Natural killer cell (primary cell): ENCODE results near the gene FAM53B. TPM values are rescaled to one million over a fixed set of nuclear protein-coding genes. Genes with fewer than 3 reads are reported as not detected.

Experiments used
- ATAC-seq, 3 donors: fragments of 150-1000 bp in 2 of 3; fragments of 200-7000 bp in 1 of 3; cut with Tn5 transposase; 1 replicate in 1 of 3; 2 replicates in 2 of 3; pipeline ENCODE4 v1.10.0; 2021; ENCODE audit warnings: mild to moderate bottlenecking in 2 of 3, moderate library complexity in 2 of 3
- DNase-seq, 2 donors: peaks; one replicate each; pipeline versions ENCODE4 v3.0.0 to v3.0.0-alpha.2; 2013 to 2021; ENCODE audit warnings: mixed read lengths in 1 of 2
- H3K27ac ChIP-seq: one replicate; pipeline ENCODE4 v1.5.1; 2013; ENCODE audit warnings: mild to moderate bottlenecking, low read length
- H3K27me3 ChIP-seq: one replicate; pipeline ENCODE4 v1.6.1; 2013; ENCODE audit warnings: low read length; ENCODE audit not compliant: control insufficient read depth, insufficient read depth
- H3K36me3 ChIP-seq: one replicate; pipeline ENCODE4 v1.6.1; 2013; ENCODE audit warnings: low read length; ENCODE audit not compliant: control insufficient read depth, insufficient read depth
- H3K4me1 ChIP-seq: one replicate; pipeline ENCODE4 v1.6.1; 2013; ENCODE audit warnings: low read length; ENCODE audit not compliant: control insufficient read depth, insufficient read depth
- H3K4me3 ChIP-seq: one replicate; pipeline ENCODE4 v1.5.1; 2013; ENCODE audit warnings: low read length
- H3K9me3 ChIP-seq: one replicate; pipeline ENCODE4 v1.6.1; 2013; ENCODE audit warnings: low read length; ENCODE audit not compliant: control insufficient read depth, insufficient read depth
- H3K27ac Mint-ChIP-seq, 2 donors: one replicate each; pipeline ENCODE4 v1.8.0; 2022; ENCODE audit warnings: mild to moderate bottlenecking in 2 of 2, mixed read lengths in 2 of 2, moderate library complexity in 1 of 2
- H3K27me3 Mint-ChIP-seq, 2 donors: one replicate each; pipeline ENCODE4 v1.8.0; 2022; ENCODE audit warnings: low read depth in 2 of 2, mixed read lengths in 2 of 2
- H3K36me3 Mint-ChIP-seq: one replicate; pipeline ENCODE4 v1.8.0; 2022; ENCODE audit warnings: mixed read lengths
- H3K4me1 Mint-ChIP-seq, 2 donors: one replicate each; pipeline ENCODE4 v1.8.0; 2022; ENCODE audit warnings: mixed read lengths in 2 of 2
- H3K4me3 Mint-ChIP-seq: one replicate; pipeline ENCODE4 v1.8.0; 2022; ENCODE audit warnings: mild to moderate bottlenecking, moderate library complexity, mixed read lengths
- H3K9me3 Mint-ChIP-seq, 2 donors: one replicate each; pipeline ENCODE4 v1.8.0; 2022; ENCODE audit warnings: mixed read lengths in 2 of 2
- WGBS: methylation state at CpG from one replicate; pipeline ENCODE4 v1.1.7; 2013; ENCODE audit warnings: missing lambda C conversion rate; ENCODE audit not compliant: insufficient coverage; 5-methylcytosine and 5-hydroxymethylcytosine counted together
- intact Hi-C: fragments of 100-400 bp; cut with micrococcal nuclease; formaldehyde crosslinking; loops from one replicate; pipeline ENCODE4 v1.14.2; 2022
- total RNA-seq, 4 donors: library from RNA; stranded (reverse); fragments of 120-200 nt in 1 of 4; gene quantifications; one replicate each; pipeline versions ENCODE4 v1.2.3 to v1.2.4, GENCODE V29; 2013 to 2022
- TF ChIP-seq, protein P1 (sequence below): fragments of 200-600 bp; IDR thresholded peaks from one replicate; pipeline ENCODE4 v1.8.0; 2022; ENCODE audit warnings: antibody characterized with exemption

The FAM53B gene
- total RNA-seq, 3 donors from 2014 or later (not counting 1 experiment from before 2014, with no cell fraction given) = 77.4 to 172 (median 121) TPM

GRCh38 chr10:124654686-124655085, 89.5 kb downstream of the FAM53B start:
- no peak overlapping the region for H3K4me3 Mint-ChIP-seq
- H3K9me3 ChIP-seq = no peaks in the 10 kb centered on the region
- H3K36me3 ChIP-seq = peaks cover 9% of the 10 kb centered on the region
- H3K27me3 Mint-ChIP-seq = no peaks in the 10 kb centered on the region
- H3K4me1 ChIP-seq = peaks cover 96% of the 10 kb centered on the region
- ATAC-seq = no peak
- intact Hi-C loops = loop anchor here (10.0 kb wide), 1 partner anchor 880 kb away; no protein-coding TSS in a partner anchor
- H3K4me1 Mint-ChIP-seq = peaks cover 53 to 87% of the 10 kb centered on the region in 2 donors
- H3K27me3 ChIP-seq = no peaks in the 10 kb centered on the region
- TF ChIP-seq, protein P1, sequence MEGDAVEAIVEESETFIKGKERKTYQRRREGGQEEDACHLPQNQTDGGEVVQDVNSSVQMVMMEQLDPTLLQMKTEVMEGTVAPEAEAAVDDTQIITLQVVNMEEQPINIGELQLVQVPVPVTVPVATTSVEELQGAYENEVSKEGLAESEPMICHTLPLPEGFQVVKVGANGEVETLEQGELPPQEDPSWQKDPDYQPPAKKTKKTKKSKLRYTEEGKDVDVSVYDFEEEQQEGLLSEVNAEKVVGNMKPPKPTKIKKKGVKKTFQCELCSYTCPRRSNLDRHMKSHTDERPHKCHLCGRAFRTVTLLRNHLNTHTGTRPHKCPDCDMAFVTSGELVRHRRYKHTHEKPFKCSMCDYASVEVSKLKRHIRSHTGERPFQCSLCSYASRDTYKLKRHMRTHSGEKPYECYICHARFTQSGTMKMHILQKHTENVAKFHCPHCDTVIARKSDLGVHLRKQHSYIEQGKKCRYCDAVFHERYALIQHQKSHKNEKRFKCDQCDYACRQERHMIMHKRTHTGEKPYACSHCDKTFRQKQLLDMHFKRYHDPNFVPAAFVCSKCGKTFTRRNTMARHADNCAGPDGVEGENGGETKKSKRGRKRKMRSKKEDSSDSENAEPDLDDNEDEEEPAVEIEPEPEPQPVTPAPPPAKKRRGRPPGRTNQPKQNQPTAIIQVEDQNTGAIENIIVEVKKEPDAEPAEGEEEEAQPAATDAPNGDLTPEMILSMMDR = no peak
- no peaks in the 10 kb centered on the region for H3K9me3 Mint-ChIP-seq
- 40% methylated on average over 7 of the region's 7 CpGs for WGBS
- H3K27ac Mint-ChIP-seq = peak overlapping the region; percentile 72 to 99
- no peaks in the 10 kb centered on the region for H3K36me3 Mint-ChIP-seq
- peak overlapping the region; percentile 69 for H3K27ac ChIP-seq
- H3K4me3 ChIP-seq = no peak overlapping the region
- DNase-seq = peak in 1 of 2 donors; percentile 61

DNA sequence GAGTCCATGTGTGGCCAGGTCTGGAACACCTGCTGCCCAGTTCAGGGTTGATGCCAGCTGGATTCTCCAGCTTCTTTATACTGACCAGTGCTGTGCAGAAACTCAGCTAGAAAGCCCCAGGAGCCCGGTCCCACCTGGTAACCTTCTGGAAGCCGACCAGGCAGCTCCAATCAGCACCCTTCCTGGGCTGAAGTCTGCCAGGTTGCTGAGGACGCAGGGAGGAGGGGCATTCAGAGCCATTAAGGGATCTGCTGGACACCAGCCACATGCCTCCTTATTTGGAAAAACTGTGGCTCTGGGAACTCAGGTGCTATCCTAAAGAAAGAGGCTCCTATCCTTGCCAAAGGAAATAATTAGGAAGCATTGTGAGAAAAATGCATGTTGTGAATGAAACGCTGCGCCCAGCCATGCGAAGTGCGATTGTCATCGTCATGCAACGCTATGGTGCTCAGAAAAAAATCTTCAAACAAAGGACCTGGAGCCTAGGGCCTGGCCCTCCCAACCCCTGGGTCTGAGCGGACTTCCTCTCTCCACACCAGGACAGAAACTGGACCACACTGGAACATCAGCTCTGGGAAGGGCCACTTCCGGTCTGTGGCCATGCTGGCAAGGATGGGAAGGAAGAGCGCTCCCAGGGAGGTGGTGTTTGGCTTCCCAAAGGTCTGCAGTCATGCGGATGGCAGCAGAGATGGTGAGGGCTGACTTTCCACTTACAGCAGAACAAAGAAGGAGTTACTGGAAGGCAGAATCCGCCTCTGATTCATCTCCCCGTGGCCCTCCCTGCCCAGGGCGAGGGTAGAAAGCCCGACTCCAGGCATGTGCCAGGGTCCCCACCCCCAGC, 90.1 kb downstream of the FAM53B start:
- 92% methylated on average over 16 of the region's 17 CpGs for WGBS
- H3K27me3 ChIP-seq = no peaks in the 10 kb centered on the region
- intact Hi-C loops = loop anchor here (10.0 kb wide), 1 partner anchor 879 kb away; no protein-coding TSS in a partner anchor
- ATAC-seq = no peak
- TF ChIP-seq, protein P1 = no peak
- peak overlapping the region; percentile 69 for H3K27ac ChIP-seq
- Mint-ChIP-seq H3K9me3 (no peaks in the 10 kb centered on the region), H3K4me3 (no peak overlapping the region), H3K36me3 (no peaks in the 10 kb centered on the region), H3K27ac (peak overlapping the region; percentile 72 to 99), H3K4me1 (peaks cover 53 to 87% of the 10 kb centered on the region in 2 donors), H3K27me3 (no peaks in the 10 kb centered on the region)
- peaks cover 9% of the 10 kb centered on the region for H3K36me3 ChIP-seq
- no peak overlapping the region for H3K4me3 ChIP-seq
- no peak for DNase-seq
- peaks cover 96% of the 10 kb centered on the region for H3K4me1 ChIP-seq
- no peaks in the 10 kb centered on the region for H3K9me3 ChIP-seq

GRCh38 chr10:124653311-124653710, 90.9 kb downstream of the FAM53B start:
- Histone ChIP-seq H3K36me3 (peaks cover 9% of the 10 kb centered on the region), H3K4me3 (no peak overlapping the region), H3K27ac (peak overlapping the region; percentile 84), H3K9me3 (no peaks in the 10 kb centered on the region), H3K27me3 (no peaks in the 10 kb centered on the region), H3K4me1 (peaks cover 96% of the 10 kb centered on the region)
- TF ChIP-seq, protein P1 = no peak
- Mint-ChIP-seq H3K36me3 (no peaks in the 10 kb centered on the region), H3K27me3 (no peaks in the 10 kb centered on the region), H3K9me3 (no peaks in the 10 kb centered on the region), H3K27ac (peak overlapping the region; percentile 97 to 99), H3K4me3 (no peak overlapping the region), H3K4me1 (peaks cover 53 to 87% of the 10 kb centered on the region in 2 donors)
- ATAC-seq (no peak), DNase-seq (no peak)
- 82% methylated on average over 7 of the region's 7 CpGs for WGBS
- intact Hi-C loops = loop anchor here (10.0 kb wide), 1 partner anchor 879 kb away; no protein-coding TSS in a partner anchor
